HG03060 (cell line): ENCODE data around the gene TMEM170A.
A peak's percentile ranks its signal among the peaks of the same experiment; 100 is the strongest.
"Not testable (repeated sequence)": the region's sequence is repeated elsewhere in the genome, so short reads cannot be mapped to it uniquely, and the experiment has no call there.

ENCODE experiments used
- ATAC-seq: cut with Tn5 transposase; IDR thresholded peaks from one replicate; pipeline ENCODE4 v1.9.1; 2021; ENCODE audit warnings: low read depth, moderate number of reproducible peaks; ENCODE audit not compliant: unreplicated experiment

The TMEM170A gene

DNA sequence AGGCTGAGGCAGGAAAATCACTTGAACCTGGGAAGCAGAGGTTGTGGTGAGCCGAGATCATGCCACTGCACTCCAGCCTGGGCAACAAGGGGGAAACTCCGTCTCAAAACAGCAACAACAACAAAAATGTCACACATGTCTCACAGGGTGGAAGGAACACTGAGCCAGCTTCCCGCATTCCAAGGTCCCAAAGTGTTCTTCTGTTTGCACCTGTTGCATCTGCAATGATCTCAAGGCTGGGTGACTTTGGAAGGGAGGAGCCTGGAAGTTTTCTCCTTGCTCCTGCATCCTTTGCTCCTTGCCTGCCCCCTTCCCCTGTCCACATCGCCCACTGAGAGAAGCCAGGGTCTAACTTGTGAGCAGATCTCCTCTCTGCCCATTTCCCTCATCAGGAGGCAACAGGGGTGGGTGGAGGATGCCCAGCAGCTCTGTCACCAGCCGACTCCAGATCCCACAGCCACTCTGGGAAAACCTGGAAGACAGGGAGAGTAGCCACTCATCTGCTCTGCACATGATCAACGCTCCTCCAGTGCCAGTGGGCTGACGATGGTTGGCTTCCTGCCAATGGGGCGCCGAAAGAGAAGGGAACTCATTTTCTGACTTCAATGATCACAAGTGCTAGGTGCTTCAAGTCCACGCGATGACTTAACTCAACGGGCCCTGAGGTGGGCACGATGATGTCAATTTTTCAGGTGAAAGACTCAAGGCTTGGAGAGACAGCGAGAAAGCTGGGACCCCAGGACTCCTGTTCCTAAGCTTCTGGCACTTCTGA, 18.1 kb upstream of the TMEM170A start:
- ATAC-seq, result no peak

DNA sequence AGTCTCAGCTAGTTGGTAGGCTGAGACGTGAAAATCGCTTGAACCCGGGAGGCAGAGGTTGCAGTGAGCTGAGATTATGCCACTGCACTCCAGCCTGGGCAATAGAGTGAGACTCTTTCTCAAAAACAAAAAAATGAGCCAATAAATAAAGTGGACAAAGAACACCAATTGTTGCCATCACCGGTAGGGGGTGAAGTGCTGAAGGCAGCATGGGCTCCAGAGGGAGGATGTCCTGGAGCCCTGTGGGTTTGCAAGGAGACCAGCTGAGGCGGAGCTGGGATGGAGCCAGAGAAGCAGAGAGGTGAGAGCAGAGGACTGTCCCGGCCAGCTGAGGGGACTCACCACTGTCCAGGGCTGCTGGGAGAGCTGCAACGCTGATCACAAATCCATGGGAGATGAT, 17.0 kb upstream of the TMEM170A start:
- ATAC-seq, result no peak

DNA sequence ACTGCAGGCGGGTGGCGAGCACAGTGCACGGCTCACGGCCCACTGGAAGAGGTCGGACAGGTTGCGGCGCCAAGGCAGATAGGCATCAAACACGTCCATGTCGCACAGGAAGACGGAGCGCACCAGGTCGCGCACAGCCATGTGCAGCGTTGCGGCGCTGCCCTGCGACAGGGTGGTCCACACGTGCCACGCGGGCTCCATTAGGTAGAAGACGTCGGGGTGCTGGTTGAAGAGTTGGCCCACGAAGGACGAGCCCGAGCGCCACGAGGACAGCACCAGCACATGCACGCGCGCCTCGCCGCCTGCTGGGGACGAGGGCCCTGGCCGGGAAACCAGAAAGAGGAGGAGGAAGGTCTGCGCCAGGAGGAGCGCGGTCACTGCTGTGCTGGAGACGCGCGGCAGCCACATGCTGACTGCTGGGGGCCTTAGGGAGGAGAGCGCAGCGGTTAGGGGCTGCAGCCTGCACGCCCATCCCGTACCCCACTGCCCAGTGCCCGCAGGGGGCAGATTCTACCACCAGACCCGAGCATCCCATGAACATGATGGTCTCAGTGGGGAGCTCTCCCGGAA, 15.0 kb upstream of the TMEM170A start:
- ATAC-seq, result no peak

DNA sequence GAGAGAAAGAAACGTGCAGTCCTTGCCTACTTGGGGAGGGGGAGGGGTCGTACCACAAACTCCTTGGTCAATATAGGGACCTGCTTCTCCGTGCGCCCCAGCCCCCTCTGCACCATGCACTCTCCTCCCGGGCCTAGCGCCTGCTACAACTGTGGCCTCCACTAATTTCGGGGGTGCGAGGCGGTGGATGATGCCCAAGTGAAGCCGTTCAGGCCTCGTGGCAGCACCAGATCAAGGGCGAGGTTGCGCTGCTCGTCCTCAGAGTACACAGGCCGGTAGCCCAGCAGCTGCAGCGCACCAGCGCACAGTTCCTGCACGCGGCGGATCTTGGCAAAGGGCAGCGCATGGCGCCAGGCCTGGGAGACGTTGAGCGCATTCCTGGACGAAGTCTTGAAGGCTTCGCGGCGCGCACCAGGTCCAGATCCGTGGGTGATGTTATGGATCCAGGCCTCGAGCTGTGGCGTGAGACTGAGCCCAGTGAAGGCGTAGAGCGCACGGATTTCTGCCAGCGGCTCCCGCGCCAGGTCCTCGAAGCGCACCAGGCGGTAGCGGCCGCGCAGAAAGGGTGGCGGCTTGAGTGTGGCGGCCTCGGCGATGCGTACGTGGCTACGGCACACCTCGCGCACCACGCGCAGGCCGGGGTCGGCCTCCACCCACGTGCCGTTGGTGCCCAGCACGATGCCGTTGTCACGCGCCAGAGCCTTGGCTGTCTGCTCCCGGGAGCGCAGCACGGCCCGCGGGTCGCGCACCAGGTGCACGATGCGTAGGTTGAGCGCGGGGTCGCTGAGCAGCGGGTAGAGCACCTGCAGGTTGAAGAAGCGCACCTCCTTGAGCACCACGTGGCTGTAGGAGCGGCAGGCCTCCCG, 14.2 kb upstream of the TMEM170A start:
- ATAC-seq, result no peak

DNA sequence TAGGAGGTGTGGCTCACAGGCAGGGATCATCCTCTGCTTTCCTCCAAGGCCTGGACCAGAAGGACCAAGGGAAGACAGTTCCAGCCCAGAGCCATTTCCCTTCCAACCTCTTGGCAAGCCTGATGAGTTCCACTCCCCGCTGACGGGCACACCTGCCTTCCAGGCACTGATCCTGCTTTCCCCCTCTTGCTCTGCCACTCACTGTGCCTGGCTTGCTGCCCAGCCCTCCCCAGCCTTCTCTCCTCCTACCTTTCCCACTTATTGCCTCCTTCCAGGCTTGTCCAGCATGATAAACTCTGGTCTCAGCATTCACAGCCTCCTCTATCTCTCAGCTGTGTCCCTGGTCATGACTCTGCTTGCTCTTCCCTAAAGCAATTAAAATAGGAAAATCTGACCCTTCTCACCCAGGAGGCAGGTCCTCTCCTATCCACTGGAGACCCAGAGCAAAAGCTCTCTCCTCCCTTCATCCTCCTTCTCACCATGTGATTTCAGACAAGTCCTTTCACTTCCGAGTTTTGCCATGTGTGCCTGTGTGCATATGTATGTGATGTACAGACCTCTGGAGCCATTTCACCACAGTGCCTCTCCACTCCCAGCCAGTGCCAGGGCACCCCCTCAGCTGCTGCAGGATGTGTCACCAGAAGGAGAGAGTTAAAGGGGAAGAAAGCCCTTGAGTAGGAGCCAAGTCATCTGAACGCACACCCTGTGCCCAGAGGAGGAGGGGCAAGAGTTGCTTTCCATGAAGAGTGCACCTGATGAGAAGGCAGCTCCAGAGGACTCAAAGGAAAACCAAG, 13.4 kb upstream of the TMEM170A start:
- no peak for ATAC-seq

DNA sequence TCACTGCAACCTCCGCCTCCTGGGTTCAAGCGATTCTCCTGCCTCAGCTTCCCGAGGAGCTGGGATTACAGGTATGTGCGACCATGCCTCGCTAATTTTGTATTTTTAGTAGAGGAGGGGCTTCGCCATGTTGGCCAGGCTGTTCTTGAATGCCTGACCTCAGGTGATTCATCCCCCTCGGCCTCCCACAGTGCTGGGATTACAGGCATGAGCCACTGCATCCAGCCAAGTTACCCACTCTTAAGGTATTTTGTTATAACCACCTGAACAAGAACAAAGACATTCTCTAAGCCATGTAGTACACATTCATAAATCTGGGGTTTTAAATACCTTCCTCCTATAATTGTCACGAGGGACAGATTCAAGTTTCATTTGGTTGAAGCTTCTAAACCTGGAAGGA, 12.3 kb upstream of the TMEM170A start:
- ATAC-seq, result no peak

DNA sequence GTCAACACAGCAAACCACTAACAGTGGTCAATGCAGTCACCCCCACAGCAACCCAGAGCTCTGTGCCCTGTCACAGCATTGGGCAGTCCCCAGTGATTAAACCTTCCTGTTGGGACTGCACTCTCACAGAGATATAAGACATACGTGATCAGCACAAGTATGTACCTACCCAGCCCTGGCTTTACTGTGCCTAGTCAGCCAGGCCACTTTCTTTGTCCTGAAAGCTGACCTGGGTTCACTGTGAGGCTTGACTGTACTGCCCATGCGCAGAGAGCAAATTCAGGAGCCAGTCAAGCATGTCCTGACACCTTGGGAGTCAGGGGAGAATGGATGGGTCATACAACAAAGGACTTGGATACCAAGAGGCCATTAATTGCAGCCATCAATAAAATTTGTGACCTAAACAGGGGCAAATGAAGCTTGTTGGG, 10.9 kb upstream of the TMEM170A start:
- ATAC-seq, result no peak

DNA sequence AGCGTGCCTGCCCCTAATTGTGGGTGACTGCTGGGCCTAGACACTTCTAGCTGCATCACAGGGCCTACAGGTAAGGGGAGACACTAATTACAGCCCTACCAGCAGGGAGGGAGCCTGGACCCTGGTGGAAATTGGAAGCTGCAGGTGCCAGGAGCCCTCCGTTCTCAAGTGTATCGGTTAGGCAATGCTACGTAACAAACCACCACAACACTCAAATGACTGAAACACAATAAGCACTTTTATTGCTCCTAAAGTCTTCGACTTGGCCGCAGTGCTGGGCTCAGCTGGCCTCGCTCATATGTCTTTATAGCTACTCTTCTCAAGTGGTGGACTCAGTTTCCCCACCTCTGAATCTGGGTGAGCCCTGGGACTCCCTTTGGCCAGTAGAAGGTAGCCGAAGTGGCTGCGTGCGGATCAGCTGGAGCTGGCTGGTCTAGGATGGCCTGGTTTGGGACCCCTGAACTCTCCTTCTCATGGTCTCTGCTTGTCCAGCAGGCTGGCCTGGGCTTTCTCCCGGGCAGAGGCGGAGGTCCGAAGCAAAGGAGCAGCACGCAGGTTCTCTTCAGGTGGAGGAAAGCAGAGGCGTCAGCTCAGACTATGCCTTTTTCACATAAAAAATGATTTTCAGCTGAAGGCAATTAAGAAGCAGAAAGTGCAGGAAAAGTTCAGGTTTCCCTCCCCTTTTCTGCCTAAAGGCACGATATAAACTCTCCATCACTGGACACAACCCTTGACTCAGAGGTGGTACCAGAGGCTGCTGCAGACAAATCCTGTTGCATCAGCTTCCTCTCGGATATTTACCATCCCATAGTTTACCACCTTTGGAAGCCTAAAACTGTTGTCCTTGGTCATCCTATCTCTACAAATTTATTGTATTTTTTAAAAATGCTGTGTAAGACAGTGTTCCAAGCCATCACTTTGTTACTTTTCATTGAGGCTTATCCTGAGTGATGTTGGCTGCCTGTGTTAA, 8.7 kb upstream of the TMEM170A start:
- ATAC-seq, result no peak

DNA sequence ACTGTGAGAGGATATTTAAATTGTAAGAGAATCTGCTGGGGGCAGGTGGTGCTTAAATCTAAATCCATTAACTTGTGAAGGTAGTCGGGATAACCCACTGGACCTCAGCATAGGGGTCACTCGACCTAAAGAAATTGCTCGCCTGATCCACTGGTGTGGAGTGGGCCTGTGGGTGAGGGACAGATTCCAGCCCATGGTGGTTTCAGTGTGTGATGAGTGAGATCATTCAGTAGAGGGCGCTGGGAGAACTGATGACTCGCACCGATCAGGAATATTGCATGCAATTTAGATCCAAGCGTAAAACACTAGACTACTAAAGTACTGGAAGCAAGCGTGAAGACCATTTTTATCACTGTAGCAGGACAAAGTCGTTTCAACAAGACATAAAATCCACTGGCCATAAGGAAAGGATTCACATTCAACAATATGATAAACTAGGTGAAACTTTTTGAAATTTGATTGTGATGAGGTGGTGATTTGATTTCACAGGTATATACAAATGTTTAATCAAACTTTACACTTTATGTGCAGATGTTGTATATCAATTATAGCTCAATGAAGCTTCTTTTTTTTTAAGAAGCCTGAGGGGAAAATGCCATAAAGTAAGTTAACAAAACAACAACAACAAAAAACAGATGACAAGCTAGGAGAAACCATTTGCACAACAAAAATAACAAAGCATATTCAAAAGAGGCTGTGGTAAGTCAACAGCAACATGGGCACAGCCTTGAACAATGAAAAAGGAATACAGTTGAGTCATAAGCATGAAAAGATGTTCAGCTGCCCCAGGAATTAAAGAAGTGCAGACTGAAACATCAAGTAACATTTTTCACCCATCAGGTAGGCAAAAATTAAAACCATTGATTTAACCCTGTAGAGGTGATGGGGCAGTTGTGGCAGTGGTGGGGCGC, 7.5 kb upstream of the TMEM170A start:
- ATAC-seq, result peak; percentile 80

DNA sequence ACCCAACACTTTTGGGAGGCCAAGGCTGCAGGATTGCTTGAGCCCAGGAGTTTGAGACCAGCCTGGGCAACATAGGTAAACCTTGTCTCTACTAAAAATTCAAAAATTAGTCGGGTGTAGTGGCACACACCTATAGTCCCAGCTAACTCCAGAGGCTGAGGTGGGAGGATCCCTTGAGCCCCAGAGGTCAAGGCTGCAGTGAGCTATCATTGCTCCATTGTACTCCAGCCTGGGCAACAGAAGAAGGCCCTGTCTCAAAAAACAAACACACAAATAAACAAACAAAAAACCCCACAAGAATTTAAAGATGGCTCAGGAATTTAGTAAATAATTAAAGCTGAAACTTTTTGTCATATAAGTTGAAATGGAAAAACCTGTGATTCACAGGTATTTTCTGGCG, 2.3 kb upstream of the TMEM170A start:
- ATAC-seq, result no peak

DNA sequence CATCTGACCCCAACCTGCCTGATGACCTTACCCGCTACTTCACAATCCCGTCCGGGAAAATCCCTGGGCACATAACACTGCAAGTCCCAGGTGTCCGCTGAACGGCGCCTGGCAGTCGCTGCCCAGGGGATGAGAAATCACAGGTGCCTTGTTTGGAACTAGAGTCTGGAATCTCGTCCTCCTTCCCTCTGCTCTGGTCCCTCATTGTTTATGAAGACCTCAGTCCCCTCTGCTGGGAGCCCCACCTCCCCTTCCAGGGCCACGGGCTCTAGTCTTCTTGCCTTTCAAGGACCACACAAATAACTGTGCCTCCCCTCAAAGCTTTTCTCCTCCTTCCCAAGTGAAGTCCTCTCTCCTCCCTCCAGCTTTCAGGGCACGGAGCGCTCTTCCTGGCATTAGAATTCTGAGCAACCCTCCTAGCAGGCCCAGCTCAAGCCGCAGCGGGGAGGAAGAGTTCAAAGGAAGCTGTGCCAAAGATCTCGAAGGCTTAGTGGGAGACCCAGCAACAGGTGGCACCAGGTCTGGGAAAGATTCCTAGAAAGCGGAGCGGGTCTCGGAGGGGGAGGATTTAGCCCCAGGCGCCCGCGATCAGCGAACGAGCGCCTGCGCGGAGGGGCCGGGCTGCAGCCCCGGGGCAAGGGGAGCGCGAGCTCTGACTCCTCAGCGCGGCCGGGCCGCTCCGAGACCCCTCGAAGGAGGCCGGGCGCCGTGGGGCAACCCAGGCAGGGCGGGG, 934 bp downstream of the TMEM170A start:
- not testable (repeated sequence) for ATAC-seq

DNA sequence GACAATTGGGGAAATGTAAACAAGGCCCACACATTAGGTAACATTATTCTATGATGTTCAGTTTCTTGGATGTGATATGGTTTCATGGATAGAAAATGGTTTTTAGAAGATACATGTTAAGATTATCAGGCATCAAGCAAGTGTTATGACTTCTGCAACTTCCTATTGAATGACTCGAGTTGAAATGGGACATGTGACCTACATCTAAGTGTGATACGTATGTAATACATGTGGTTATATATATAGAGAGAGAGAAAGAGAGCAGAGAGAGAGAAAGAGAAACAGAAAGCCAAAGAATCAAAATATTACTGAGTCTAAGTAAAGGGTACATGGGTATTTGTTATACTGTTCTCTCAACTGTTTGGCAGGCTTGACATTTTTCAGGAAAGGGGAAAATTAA, 1.7 kb downstream of the TMEM170A start:
- ATAC-seq, result peak; percentile 20

DNA sequence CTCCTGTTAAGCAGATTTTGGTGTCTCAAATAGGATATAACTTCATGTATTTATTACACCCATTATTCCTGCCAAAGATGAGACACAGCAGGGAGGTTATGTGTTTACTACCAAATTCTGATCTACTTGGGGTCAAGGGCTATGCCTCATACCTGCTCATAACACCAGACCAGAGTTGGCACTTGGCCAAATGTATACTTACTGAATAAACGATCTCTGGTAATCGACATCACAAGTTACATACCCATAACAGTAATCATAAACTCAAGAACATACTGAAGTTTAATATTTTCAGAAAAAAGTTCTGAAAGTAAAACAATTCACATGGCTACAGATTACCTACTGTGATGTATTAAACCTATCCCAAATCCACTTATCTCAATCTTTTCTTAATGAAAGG, 2.9 kb downstream of the TMEM170A start:
- no peak for ATAC-seq

DNA sequence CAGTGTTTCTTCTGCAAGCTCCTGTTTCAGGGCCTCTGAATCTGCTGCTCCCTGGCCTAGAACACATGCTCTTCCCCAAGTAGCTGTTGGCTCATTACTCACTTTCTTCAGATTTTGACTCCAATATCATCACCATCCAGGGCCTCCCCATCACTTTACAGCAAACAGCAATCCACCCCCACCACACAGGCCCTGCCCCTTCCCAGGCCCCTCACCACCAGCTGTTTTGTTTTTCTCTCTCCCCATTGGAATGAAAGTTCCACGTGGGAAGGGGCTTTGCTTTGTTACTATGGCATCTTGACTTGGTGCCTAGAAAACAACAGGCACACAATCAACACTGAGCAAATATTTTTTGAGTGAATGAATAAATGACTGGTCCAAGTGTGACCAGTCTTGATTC, 4.0 kb downstream of the TMEM170A start:
- no peak for ATAC-seq

DNA sequence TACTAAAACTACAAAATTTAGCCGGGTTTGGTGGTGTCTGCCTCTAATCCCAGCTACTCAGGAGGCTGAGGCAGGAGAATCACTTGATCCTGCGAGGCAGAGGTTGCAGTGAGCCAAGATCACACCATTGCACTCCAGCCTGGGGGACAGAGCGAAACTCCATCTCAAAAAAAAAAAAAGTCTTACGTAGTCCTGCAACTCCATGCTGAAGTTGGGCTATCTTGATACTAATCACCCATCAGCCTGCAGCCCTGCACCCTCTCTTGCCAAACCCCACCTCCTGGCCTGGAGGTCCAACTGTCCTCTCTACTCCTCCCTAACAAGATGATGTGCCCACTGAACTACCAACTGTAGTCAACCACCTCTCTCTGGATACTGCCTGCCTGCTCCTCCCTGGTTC, 4.8 kb downstream of the TMEM170A start:
- no peak for ATAC-seq

DNA sequence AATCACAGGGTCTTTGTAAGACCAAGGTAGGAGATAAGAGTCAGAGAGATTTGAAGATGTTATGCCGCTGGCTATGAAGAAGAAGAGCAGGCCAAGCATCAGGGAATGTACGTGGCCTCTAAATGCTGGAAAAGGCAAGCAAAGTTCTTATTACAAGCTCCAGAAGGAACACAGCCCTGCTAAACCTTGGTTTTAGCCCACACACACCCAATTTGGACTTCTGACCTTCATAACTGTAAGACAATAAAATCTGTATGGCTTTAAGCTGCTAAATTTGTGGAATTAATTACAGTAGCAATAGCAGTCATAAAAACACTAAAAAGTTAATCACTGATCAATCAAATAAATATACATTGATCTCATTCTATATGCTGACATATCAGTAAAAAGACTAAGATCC, 6.0 kb downstream of the TMEM170A start:
- ATAC-seq, result no peak

DNA sequence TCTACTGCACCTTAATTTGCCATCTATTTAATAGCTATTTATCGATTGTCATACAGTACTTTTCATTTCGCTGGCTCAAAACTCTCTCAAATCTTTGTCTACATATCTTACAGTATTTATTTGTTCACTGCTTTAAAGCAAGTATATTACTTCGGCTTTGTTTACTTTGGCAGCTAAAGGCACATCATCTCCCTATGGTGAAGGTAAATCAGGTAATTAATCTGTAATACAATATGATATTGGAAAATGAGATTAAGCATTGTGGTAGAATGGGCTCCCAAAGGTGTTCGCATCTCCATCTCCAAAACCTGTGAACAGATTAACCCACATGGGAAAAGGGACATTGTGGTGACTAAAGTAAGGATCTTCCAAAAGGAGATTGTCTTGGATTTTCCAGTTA, 6.5 kb downstream of the TMEM170A start:
- no peak for ATAC-seq

DNA sequence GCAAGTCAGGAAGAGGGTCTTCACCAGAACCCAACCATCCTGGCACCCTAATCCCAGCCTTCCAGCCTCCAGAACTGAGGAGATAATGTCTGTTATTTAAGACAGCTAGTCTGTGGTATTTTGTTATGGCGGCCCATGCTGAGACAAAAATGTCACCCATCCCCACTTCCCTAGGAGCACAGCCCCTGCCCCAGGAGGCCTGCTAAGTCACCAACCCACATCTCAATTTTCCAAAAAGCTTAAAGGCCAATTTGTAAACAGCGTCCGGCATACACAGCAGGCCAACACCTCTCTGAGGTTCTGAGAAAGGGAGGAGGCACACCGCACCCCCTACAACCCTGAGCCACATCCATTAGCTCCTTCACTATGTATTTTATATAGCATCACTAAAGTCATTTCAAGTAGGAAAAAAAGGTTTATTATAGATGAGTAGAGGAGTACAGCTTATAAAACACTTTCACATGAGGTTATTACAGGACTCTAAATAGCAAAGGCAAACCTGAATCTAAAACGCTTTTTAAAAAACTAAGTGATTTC, 6.9 kb downstream of the TMEM170A start:
- no peak for ATAC-seq
